Dedifferentiated amniotic fluid mesenchymal stem cell (primary cell): ENCODE measurements around the gene ZEB2.

Source experiments
- DNase-seq: peaks from one replicate; pipeline ENCODE4 v3.0.0-alpha.2; 2016; ENCODE audit errors: extremely low spot score

ZEB2 gene

GRCh38 chr2:144513388-144514101, 6.4 kb downstream of the ZEB2 start:
- DNase-seq: no peak

- no peak for DNase-seq
Observed at GRCh38 chr2:144512891-144513351, 7.0 kb downstream of the ZEB2 start.

- no peak for DNase-seq
Observed at GRCh38 chr2:144512470-144512869, 7.4 kb downstream of the ZEB2 start.

- no peak for DNase-seq
Observed at GRCh38 chr2:144511937-144512336, 8.0 kb downstream of the ZEB2 start.

GRCh38 chr2:144511226-144511810, 8.6 kb downstream of the ZEB2 start:
- DNase-seq: no peak

GRCh38 chr2:144510294-144510991, 9.5 kb downstream of the ZEB2 start:
- no peak for DNase-seq

GRCh38 chr2:144509879-144510221, 10.1 kb downstream of the ZEB2 start:
- DNase-seq: no peak

- no peak for DNase-seq
Observed at GRCh38 chr2:144509001-144509878, 10.7 kb downstream of the ZEB2 start.

- no peak for DNase-seq
Observed at GRCh38 chr2:144508172-144508851, 11.6 kb downstream of the ZEB2 start.

GRCh38 chr2:144507441-144508171, 12.3 kb downstream of the ZEB2 start:
- DNase-seq: no peak

- DNase-seq: no peak
Observed at GRCh38 chr2:144505245-144505831, 14.6 kb downstream of the ZEB2 start.

GRCh38 chr2:144504218-144504641, 15.7 kb downstream of the ZEB2 start:
- no peak for DNase-seq

GRCh38 chr2:144503242-144503641, 16.7 kb downstream of the ZEB2 start:
- DNase-seq: no peak

- no peak for DNase-seq
Observed at GRCh38 chr2:144502369-144502768, 17.6 kb downstream of the ZEB2 start.

GRCh38 chr2:144501627-144502026, 18.3 kb downstream of the ZEB2 start:
- DNase-seq: no peak

GRCh38 chr2:144501118-144501517, 18.8 kb downstream of the ZEB2 start:
- no peak for DNase-seq

GRCh38 chr2:144500563-144500962, 19.4 kb downstream of the ZEB2 start:
- no peak for DNase-seq

GRCh38 chr2:144498277-144498676, 21.6 kb downstream of the ZEB2 start:
- DNase-seq: no peak

GRCh38 chr2:144496977-144497598, 22.8 kb downstream of the ZEB2 start:
- no peak for DNase-seq
